HL-60/S4 (cell line): ENCODE data around the gene LMBRD1.
"Not testable (repeated sequence)": the region's sequence is repeated elsewhere in the genome, so short reads cannot be mapped to it uniquely, and the experiment has no call there.

Experiments
- in situ Hi-C: fragments of 300-500 bp; cut with MboI; formaldehyde crosslinking; loops from 2 replicates; pipeline ENCODE4 v1.14.3; 2022; ENCODE audit warnings: low sequenced_read_pairs

LMBRD1 gene

DNA sequence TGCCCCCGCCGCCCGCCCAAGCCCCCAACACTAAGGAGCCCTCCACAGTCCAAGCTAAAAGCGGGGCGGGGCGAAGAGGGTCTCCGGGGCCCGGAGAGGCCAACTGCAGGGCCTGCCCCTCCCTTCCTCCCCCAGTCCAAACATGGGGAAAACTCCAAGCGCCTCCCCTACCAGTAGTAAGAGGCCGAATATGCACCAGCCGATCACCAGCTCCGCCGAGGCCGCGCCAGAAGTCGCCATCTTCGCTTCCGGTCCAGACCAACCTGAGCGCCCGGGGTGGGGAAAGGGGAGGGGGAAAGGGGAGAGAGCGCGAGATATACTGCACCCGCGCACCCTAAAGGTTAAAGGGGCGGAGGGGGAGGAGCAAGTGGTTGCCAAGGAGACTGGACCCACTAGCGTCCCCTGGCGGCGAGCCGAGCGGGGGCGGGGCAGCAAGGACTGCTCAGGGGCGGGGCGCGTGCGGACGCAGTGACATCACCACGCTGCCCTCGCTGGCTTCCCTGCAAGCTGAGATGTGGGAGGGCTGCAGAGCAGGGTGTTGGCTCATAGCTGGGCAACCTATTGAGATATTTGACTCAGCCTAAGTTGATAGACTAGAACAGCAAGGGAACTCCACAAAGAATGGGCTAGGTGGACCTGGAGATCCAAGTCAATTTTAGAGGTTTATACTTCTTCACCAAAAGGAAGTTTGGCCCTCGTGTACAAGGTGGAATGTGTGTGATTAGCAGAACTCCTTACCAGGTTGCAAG, at the start of gene LMBRD1:
Gene LMBRD1 (minus strand): TSS at position 369 of the 749 bp plus-strand sequence. CDS start 129 bp downstream, at position 240.
- in situ Hi-C loops: no loop called here

DNA sequence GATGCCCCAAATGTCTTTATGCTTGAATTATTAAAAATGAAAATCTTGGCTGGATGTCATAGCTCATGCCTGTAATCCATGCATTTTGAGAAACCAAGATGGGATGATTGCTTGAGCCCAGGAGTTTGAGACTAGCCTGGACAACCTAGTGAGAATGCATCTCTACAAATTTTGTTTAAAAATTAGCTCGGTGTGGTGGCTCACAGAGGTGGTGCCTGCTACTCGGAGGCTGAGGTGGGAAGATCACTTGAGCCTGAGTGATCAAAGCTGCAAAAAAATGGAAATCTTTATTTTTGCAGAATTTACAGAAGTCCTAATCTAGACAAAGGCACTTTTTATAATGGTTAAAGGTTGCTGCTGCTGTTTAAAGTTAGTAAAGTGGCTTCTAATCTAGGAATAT, 49.5 kb upstream of the LMBRD1 start:
- in situ Hi-C loops: no loop called here

DNA sequence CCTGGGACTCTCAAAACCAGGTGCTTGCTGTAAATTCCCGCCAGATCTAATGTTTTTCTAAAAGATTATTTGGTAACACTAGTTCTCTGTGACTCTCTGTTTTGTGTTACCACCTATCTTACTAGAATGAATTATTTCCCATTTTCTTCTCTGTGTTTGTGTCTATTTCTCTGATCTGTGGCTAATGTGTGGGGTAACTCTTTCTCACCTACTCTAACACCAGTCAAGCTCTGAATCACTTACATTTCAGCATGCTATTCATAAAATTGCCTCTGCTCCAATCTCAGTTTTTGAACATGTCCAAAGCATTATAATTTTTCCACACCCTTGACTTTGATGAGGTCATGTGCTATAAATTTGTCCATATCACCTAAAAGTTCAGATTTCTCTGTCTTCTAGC, 46.4 kb upstream of the LMBRD1 start:
- in situ Hi-C loops: no loop called here

DNA sequence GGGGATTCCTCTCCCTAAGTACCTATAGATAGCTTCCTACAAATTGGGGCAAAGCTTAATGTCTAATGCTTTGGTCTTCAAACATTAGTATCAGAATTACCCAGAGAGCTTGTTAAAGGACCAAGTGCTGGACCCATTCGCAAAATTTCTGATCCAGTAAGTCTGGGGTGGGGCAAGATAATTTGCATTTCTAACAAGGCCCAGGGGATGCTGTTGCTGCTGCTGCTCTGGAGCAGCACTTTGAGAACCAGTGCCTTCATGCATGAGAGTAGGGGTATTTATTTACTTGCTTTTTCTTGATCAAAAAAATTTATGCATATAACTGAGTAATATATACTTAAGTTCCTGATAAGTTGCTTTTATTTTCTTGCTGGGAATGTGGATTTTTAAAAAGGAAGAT, 45.1 kb upstream of the LMBRD1 start:
- in situ Hi-C loops: no loop called here

DNA sequence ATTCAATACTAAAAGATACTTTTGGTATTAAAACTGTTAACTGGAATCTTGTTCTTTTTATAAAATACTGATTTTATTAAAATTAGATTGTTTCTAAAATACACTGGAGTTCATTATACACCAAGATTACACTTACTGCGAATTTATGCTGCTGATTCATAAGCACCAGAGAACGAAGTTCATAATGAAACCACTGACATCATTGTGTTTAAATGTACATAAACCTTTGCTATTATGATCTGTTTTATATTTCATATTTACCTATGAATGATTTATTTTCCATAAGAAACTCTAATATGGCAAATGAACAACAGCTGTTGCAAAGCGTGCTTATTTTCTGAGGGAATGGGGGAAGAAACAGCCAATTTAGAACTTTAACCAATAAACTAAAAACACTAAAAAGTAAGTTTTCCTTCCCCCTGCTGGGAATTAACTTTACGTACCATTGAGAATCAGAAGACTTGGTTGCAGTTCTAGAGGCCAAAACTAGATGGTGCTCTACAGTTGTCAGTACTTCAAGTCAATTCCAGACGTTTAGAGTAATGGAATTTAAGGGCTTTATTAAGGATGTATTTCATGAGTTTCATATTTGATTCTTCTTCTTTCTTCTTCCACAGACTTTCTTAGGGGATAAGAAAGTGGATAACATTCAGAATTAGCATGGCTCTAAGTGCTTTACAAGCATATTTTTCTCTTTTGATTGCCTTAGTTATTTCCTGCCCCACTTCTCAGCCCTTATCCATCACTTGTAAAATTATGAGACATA, 38.8 kb upstream of the LMBRD1 start:
- in situ Hi-C loops: no loop called here

DNA sequence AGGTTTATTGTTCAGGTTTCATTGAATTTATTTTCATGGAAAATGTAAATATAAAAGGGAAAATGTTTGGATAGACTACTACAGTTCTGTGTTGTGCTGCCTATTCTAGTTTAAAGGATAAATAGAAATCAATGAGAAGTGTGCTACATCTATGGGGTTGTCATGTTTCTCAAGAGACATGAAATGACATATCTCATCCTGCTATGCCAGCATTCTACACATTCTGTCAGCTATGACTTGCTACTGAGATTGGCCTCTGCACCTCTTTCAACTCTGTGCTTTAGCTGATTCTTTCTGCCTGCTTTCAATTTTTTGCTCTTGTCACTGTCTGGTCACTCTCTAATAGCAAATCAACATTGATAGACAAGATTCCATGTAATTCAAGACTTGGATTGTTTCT, 35.7 kb upstream of the LMBRD1 start:
- in situ Hi-C loops: no loop called here

DNA sequence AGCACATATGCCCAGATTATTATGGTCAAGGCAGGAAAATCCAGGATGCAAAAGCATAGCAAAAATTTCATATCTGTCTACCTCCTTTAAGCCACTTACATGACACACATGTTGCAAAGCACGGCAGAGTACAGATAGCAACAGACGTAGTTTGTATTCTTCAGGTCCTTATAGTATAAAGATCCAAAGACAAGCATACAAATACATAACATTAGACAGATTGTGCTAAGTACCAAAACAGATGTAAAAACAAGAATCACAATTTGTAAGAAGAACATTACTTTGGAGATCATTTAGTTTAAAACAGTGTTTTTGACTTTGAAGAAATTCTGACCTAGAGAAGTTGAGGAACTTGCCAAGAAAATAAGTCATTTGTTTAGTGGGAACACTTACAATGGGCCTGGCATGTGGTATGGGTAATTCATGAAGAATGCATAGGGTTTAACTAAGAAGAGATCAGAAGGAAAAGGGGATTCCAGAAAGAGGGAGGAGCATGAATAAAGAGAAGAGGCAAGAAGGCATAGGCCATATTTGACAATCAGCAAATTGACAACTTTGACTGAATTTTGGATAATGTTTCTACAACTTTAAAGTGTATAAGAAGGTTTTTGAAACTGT, 30.6 kb upstream of the LMBRD1 start:
- in situ Hi-C loops: no loop called here

DNA sequence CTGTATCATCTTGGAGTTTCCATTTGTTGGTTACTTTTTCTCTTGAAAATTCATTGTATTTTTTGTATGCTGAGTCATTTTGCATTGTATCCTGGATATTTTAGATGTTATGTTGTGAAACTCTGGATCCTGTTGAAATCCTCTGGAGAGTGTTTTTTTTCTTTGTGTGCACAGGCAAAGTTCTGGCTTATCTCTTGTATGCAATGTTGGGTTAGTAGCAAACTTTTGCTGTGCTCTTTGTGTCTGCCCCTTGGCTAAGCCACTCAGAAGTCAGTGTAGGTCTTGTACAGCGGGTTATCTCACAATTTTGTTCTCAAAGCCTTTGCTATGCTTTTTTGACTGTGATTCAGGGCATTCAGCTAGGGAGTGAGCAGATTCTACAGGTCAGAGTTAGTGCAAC, 29.1 kb upstream of the LMBRD1 start:
- in situ Hi-C loops: no loop called here

DNA sequence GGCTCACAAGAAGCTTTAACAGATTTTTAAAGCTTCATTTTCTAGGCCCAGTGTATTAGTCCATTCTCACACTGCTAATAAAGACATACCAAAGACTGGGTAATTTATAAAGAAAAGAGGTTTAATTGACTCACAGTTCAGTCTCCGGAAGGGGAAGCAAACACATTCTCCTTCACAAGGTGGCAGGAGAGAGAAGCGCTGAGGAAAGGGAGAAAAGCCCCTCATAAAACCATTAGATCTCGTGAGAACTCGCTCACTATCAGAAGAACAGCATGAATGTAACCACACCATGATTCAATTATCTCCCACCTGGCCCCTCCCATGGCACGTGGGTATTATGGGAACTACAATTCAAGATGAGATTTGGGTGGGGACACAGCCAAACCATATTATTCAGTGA, 27.5 kb upstream of the LMBRD1 start:
- in situ Hi-C loops: not testable (repeated sequence)

DNA sequence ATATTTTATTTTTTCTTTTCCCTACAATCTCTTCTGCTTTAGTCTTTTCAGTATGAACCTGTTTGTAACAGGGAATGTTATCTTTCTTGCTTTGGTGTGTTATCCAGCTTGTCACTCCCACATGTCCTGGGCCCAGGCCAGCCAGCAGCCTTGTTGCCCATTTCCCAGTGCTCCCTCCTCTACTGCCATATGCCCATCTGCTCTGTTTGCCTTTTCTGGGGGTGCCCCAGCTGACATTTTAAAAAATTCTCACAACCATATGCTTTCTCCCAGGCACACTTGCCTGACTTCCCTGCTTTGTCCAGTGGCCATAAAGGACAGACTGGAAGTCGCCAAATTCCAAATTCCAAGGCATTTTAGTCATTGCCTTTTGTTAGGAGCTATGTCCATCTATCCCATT, 23.6 kb upstream of the LMBRD1 start:
- in situ Hi-C loops: no loop called here

DNA sequence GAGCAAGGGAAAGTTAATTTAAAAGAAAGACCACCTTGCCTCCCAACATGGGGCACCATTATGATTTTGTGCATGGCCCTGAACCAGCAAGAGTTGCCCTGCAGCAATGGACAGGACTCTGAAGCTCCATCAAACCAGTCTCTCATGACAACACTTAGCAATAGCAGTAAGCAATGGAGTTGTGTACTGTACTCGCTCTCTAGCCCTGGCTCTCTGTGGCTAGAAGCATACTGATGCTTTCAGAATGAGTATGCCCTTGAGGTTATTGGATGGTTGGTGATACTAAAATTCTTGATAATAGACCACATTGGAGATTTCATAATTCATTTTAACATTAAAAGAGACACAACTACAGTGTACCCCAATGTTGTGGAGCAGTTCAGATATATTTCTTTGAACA, 23.2 kb upstream of the LMBRD1 start:
- in situ Hi-C loops: no loop called here

DNA sequence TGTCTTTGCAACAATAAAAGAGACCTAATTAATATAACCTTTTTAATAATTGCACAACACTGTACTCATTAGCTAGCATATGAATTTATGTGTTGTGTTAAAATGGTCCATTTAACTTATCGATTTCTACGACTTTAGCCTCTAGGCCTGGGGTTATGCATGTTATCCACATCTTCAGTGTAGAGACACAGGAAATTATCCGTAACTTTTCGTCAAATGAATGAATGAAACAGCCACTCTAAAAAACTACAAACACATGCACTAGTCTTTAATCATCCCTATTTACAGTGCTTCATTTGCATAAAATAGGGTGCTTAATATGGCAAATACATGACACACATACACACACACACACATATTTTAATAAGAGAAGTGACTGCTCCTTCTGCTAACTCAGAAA, 22.3 kb upstream of the LMBRD1 start:
- in situ Hi-C loops: no loop called here

DNA sequence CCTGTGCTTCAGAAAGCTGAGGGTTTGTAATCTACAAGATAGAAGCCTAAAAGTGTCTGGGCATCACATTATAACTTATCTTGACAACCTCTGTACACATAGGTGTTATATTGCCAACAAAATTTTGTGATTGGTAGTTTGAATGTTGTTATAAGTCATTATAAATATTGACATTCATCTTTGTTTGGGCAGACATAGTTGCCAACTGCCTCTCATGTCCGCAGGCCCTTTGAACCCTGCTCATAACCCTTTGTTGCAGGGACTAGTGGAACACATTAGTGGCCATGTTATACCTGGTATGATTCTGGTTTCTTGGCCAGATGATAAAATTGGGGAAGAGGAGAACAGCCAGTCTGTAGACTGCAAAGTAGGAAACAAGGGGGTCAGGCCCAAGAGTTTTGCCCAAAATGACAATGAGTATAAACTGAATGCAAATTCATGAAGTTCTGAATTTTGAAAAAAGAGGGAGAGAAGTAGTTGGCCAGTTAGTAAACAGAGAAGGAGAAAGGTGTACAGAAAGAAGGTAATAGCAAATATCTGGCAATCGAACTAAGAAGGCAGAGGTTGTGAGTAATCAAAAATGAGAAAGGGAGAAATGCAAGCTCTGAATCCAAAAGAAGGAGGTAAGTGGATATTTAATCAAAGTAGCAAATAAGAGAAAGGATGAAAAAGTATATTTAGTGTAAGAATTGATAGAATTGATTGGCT, 21.6 kb upstream of the LMBRD1 start:
- in situ Hi-C loops: no loop called here

DNA sequence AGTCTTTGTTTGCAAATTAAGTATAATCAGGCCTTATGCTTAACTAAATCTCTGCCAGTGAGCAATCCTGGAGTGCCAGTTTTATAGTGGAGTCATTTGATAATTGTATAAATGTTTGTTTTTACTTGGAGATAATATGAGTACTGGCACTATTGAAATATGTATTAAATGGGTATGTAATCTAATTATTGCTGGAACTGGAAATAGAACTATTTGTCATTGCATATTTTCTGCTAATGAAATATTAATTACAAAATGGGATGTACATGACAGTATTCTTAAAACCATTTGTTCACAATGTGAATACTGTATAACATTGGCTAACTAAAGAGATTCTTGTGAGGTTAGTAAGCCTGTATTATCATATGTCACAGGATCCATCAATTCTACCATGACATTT, 20.5 kb upstream of the LMBRD1 start:
- in situ Hi-C loops: no loop called here

DNA sequence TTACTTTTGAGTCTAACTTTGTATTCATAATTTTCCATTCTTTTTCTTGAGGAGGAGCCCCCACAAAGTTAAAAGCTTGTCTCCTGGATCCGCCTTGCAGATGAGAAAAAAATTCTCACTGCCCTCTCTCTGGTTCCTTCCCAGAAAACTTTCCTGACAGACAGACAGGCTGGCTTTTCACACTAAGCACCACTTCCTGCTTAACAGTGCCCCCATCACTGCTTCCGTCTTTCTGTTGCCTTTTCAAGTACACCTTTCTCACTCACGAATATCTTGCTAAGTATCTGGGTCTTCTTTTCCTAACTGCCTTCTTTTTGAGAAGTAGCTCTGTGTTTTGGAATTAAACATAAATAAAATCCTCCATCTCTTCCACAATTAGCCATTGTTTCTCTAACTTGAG, 19.8 kb upstream of the LMBRD1 start:
- in situ Hi-C loops: no loop called here

DNA sequence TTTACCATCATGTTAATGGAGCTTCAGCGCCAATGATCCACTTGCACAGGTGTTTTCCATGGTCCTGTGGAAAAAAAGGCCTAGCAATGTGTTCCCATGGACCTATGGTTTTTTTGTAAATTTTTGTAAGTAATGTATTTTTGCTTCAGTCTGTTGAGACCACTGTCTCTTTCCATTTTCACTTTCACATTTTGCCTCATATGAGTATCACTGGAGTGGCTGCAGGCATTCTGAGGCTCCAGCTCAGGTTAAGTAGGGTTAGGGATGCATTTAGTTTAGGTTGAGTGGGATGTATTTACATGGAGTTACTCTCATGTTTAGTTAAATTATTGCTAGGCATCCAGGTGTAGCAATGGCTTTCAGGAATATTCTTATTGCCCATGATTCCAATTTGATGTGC, 19.2 kb upstream of the LMBRD1 start:
- in situ Hi-C loops: no loop called here

DNA sequence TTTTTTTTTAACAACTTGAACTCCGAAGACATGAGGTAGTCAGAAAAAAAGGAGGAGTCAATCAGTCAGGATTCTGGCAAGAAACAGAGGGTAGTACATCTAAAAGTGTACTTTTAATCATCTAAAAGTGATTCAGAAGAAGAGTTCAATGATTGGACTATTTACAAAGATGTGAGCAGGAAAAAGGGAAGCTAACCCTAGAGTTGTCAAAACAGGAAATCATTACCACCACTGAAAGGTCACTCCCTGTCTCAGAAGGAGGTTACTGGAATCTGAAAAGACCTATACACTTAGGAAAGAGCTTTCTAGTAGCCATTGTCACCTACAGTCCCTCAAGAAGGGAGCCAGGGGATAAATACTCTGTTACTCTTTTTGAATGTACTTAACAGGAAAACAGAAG, 16.7 kb upstream of the LMBRD1 start:
- in situ Hi-C loops: no loop called here

DNA sequence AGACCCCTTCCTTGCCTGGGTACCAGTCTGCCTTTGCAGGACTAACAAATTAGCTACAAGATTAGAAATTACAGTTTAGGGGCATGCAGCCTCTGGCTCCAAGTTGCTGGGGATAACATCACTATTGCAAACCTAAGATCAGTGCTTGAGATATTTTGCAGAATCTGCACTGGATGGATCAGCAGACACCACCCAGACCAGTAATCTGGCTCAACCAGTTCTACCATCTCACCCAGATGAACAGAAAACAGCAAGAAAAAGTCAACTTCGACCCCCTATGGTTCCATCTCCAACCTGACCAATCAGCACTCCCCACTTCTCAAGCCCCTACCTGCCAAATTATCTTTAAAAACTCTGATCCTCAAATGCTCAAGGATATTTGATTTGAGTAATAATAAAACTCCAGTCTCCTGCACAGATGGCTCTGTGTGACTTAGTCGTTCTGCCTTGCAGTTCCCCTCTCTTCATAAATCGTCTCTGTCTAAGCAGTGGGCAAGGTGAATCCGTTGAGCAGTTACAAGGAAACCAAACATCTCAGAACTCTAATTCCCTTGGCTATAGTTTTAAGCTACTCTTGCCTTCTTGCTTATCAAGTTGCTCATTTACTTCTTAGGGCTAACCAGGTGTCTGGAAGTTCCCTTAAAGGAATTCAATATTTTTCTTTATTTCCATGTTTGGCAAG, 16.1 kb upstream of the LMBRD1 start:
- in situ Hi-C loops: no loop called here

DNA sequence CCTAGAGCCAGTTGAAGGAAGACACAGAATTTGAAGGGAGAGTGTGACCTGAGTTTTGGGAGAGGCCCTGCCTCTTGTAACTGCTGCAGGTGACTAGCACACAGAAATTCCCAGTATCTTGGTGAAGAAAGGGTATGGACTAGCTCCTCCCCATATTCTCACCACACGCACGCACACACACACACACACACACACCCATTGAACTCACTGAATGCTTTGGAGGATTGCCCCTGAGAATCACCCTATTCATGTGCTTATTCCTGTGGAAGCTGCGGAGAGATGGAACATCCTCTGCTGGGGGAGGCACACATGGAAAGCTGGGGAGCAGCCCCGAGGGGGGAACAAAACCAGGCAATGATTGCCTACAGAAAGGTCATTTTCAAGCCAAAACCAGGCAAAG, 6.2 kb upstream of the LMBRD1 start:
- in situ Hi-C loops: no loop called here

DNA sequence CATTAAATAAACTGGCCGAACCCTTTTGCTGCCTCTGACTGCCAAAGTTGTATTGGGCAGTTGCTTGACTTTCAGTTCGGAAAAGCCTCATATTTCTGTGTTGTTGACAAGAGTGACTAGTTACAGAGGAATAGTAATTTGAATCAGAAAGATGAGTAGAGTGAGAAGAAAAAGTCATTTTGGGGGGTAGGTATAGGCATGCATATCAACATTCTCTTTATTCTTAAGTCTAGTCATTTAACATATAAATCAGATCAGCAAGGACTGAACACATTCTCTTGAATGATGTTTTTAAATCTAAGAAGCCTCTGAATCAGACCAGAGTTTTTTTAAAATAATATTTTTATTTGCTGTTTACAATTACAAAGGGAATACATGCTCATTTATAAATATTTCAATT, 4.9 kb upstream of the LMBRD1 start:
- in situ Hi-C loops: no loop called here

DNA sequence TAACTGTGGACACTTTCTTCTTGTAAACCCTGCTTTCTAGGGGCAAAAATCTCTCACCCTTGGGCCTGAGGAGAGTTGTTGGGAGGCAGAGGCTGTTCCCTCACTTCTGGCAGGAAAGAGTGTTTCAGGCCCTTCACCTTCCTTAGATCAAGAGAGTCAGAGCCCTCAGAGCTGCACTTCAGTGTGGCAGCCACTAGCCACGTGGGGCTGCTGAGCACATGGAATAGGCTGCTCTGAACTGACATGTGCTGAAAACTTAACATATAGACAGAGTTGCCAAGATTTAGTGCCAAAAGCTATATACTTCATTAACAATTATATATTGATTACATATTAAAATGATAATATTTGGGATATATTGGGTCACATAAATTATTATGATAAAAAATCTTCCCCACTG, 4.4 kb upstream of the LMBRD1 start:
- in situ Hi-C loops: no loop called here
